SK-N-MC (cell line): Measurements from ENCODE around the gene BIRC7.
"Not testable (repeated sequence)": the region's sequence is repeated elsewhere in the genome, so short reads cannot be mapped to it uniquely, and the experiment has no call there.

Experiments
- DNase-seq: peaks from one replicate; pipeline ENCODE4 v3.0.0-alpha.2; 2011; ENCODE audit warnings: low read depth, low spot score
- H3K27ac ChIP-seq: fragments of 200-600 bp; sonication (generic); 2 replicates; pipeline ENCODE4 v1.5.1; 2016; ENCODE audit warnings: mixed run types
- H3K36me3 ChIP-seq: fragments of 200-600 bp; sonication (generic); 2 replicates; pipeline ENCODE4 v1.6.1; 2017; ENCODE audit warnings: antibody characterized with exemption, low read length, mixed read lengths; ENCODE audit not compliant: insufficient read depth
- H3K4me3 ChIP-seq: fragments of 200-600 bp; sonication (generic); 2 replicates; pipeline ENCODE4 v1.5.1; 2016
- H3K9ac ChIP-seq: fragments of 200-600 bp; sonication (generic); 2 replicates; pipeline ENCODE4 v1.8.0; 2017; ENCODE audit warnings: mixed run types, mixed read lengths; ENCODE audit not compliant: insufficient read length
- H3K9me3 ChIP-seq: fragments of 200-600 bp; sonication (generic); 2 replicates; pipeline ENCODE4 v1.6.1; 2017; ENCODE audit warnings: low read depth, mild to moderate bottlenecking, antibody characterized with exemption, low read length, moderate library complexity, mixed read lengths
- EZH2 ChIP-seq: fragments of 200-600 bp; sonication (generic); IDR thresholded peaks from one replicate; pipeline ENCODE4 v1.6.1; 2017; ENCODE audit warnings: antibody characterized with exemption
- FOXP2 ChIP-seq: optimal IDR thresholded peaks from 2 replicates; pipeline ENCODE3; 2011; ENCODE audit warnings: mild to moderate bottlenecking, moderate library complexity; ENCODE audit not compliant: insufficient read depth; ENCODE audit errors: extremely low read length, control extremely low read depth
- POLR2AphosphoS5 ChIP-seq: IDR thresholded peaks from 2 replicates; pipeline ENCODE4 v1.6.1; 2012; ENCODE audit warnings: mild to moderate bottlenecking, low read depth, low read length, borderline replicate concordance

The BIRC7 gene

GRCh38 chr20:63246490-63247288 lies 11.0 kb downstream of the BIRC7 start:
- Histone ChIP-seq H3K27ac (no peak overlapping the region), H3K9me3 (no peaks in the 10 kb centered on the region), H3K4me3 (no peak overlapping the region), H3K36me3 (no peaks in the 10 kb centered on the region), H3K9ac (no peak overlapping the region)
- no peak for DNase-seq
- TF ChIP-seq POLR2AphosphoS5 (no peak), EZH2 (no peak), FOXP2 (no peak)

GRCh38 chr20:63247671-63248228 lies 12.0 kb downstream of the BIRC7 start:
- Histone ChIP-seq H3K9me3 (no peaks in the 10 kb centered on the region), H3K36me3 (no peaks in the 10 kb centered on the region), H3K27ac (no peak overlapping the region), H3K4me3 (no peak overlapping the region), H3K9ac (no peak overlapping the region)
- TF ChIP-seq FOXP2 (no peak), POLR2AphosphoS5 (no peak), EZH2 (no peak)
- DNase-seq: no peak

GRCh38 chr20:63248835-63249591 lies 13.3 kb downstream of the BIRC7 start:
- DNase-seq: no peak
- H3K9ac ChIP-seq: no peak overlapping the region
- H3K4me3 ChIP-seq: no peak overlapping the region
- H3K36me3 ChIP-seq: no peaks in the 10 kb centered on the region
- no peak overlapping the region for H3K27ac ChIP-seq
- H3K9me3 ChIP-seq: no peaks in the 10 kb centered on the region
- TF ChIP-seq POLR2AphosphoS5 (no peak), FOXP2 (no peak), EZH2 (no peak)

- Histone ChIP-seq H3K27ac (no peak overlapping the region), H3K4me3 (no peak overlapping the region), H3K9me3 (no peaks in the 10 kb centered on the region), H3K36me3 (no peaks in the 10 kb centered on the region), H3K9ac (no peak overlapping the region)
- TF ChIP-seq FOXP2 (no peak), EZH2 (no peak), POLR2AphosphoS5 (no peak)
- no peak for DNase-seq
Observed at GRCh38 chr20:63249891-63250290, 14.2 kb downstream of the BIRC7 start.

GRCh38 chr20:63251350-63251749 lies 15.6 kb downstream of the BIRC7 start:
- DNase-seq, H3K36me3 ChIP-seq, H3K4me3 ChIP-seq, H3K9me3 ChIP-seq, H3K27ac ChIP-seq, H3K9ac ChIP-seq: not testable (repeated sequence)

GRCh38 chr20:63252284-63252711 lies 16.6 kb downstream of the BIRC7 start:
- Histone ChIP-seq H3K4me3 (no peak overlapping the region), H3K36me3 (no peaks in the 10 kb centered on the region), H3K27ac (no peak overlapping the region), H3K9me3 (no peaks in the 10 kb centered on the region), H3K9ac (no peak overlapping the region)
- TF ChIP-seq FOXP2 (no peak), EZH2 (no peak), POLR2AphosphoS5 (no peak)
- no peak for DNase-seq

- TF ChIP-seq EZH2 (no peak), FOXP2 (no peak), POLR2AphosphoS5 (no peak)
- H3K9ac ChIP-seq: no peak overlapping the region
- H3K36me3 ChIP-seq: no peaks in the 10 kb centered on the region
- no peak overlapping the region for H3K27ac ChIP-seq
- DNase-seq: no peak
- H3K4me3 ChIP-seq: no peak overlapping the region
- H3K9me3 ChIP-seq: no peaks in the 10 kb centered on the region
Observed at GRCh38 chr20:63253065-63253437, 17.3 kb downstream of the BIRC7 start.

- H3K36me3 ChIP-seq: no peaks in the 10 kb centered on the region
Observed at GRCh38 chr20:63253438-63254231, 17.9 kb downstream of the BIRC7 start.

More at GRCh38 chr20:63253438-63254231, 17.9 kb downstream of the BIRC7 start:
- Histone ChIP-seq H3K9ac (no peak overlapping the region), H3K4me3 (no peak overlapping the region), H3K27ac (no peak overlapping the region), H3K9me3 (no peaks in the 10 kb centered on the region)
- TF ChIP-seq EZH2 (peak; percentile 51), POLR2AphosphoS5 (no peak), FOXP2 (no peak)
- no peak for DNase-seq
